GM18520 (cell line): Measurements from ENCODE around the gene LRRC45.

ENCODE experiments used
- ATAC-seq: cut with Tn5 transposase; IDR thresholded peaks from one replicate; pipeline ENCODE4 v1.9.1; 2021; ENCODE audit not compliant: unreplicated experiment

Gene LRRC45

DNA sequence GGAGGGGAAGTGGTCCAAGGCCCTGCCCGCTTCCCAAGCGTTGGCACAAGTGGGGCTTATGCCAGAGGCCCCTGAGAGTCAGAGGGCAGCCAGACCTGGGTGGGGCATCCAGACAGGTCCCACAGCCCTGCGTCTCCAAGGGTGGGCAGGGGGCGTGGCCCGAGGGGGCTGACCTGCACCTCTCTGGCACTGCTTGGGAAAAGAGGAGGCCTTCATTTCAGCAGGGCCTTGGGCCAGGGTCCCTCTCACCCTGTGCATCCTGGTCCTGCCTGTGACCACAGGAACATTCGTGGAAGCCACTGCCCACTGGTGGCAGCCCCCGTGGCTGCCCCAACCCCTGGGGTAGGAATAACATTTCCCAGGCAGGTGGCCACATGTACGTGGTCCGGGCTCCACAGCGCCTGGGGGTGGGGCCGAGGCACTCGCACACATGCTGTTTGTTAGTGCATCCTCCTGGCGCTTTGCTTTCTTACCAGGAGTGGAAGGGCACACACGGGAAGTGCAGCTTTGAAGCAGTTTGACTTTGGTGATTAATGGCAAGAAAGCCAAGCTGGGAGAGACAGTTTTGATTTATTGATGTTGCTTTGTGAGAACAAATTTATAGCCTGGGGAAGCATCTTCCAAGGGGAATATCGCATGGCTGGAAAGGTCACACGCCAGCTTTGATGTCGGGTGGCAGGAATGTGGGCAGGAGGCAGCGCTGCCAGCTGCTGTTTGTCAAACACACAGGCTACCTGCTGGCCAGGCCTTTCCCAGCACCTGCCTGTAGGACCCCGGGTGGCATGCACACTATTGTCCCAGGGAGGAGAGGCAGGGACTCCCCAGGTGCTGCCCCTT is 4.7 kb upstream of the LRRC45 start:
- ATAC-seq, result no peak

DNA sequence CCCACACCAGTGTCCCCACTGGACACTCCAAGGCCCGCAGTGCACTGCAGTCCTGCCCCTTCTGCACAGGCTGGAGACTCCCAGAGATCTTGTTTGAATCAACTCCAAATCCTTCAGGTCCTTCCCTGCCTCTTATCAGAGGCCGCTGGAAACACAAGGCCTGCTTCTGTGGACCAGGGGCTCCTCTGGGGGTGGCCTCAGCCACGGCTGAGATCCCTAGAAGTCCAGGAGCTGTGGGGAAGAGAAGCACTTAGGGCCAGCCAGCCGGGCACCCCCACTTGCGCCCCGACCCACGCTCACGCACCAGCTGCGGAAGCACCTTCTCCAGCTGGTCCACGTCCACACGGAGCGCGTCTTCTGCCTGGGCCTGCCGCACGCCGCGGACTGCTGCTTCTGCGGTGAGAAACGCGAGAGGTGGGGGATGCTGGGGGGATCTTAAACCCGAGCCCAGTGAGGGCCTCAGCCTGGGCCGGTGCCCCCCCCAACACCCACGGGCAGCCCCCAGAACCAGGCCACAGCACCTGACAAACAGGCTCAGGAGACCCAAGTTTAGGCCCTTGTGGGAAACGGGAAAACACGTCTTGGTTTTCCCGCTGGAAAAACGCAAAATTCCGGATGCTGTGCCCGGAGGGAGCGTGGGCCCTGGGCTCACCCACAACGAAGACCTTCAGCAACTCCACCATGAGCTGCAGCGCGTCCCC is 4.0 kb upstream of the LRRC45 start:
- ATAC-seq, result no peak

DNA sequence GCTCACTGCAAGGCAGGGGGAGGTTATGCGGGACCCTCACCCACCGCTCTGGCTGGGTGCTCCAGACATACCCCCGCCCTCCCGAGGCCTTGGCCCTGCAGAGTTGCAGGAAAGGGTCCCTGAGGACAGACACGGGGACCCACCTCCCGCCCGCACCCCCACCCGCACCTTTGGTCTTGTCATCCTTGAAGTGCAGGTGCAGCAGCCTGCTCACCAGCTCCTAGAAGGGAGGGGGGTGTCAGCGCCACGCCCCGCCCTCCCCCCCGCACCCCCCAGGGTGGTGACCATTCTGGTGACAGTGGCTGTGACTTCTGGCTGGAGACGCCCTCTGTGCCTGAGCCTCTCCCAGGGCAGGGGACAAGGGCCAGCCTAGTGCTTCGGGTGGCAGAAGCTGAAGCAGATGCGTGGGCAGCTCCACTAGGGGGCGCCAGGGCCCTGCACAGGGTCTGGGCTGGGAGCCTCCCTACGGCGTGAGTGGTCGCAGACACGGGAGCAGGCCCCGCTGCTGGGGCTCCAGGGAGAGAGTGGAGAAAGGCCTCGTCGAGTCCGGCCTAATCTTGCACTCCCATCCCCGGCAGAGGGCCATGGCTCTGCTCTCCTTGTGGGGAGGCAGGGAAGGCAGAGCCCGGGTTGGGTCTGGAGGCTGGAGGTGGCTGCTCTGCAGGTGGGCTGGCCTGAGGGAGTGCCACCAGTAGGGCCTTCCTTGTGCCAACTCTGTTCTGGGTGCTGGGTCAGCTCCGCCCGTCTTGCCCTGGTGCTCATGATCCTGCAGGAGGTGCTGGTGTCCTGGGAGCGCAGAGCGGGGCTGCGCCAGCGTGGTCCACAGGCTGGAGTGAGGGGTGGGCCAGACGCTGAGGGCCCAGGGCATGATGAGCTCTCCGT is 3.2 kb upstream of the LRRC45 start:
- ATAC-seq, result no peak

GRCh38 chr17:82020572-82021106 is 2.5 kb upstream of the LRRC45 start:
- no peak for ATAC-seq

GRCh38 chr17:82021107-82021899 is 1.8 kb upstream of the LRRC45 start:
- no peak for ATAC-seq

DNA sequence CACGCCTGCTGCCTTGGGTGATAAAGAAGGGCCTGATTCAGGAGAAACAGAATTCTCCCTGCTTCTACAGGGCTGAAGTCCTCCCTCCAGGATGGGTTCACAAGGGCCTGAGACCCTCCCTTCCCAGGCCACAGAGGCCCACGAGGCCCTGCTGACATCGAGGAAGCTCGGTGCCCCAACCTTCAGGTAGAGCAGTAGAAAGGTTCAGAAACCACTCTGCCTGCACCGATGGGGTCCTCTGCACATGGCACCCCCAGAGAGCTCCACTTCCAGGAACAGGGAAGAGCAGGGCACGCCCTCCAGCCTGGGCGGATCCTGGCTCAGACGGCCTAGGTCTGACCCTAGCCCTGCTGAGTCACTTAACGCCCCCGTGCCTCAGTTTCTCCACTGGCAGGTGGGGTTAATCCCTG is 1.2 kb upstream of the LRRC45 start:
- no peak for ATAC-seq

GRCh38 chr17:82022310-82022980 is 660 bp upstream of the LRRC45 start, which contains the start of gene CENPX:
CENPX (minus strand) TSS chr17:82022878; CDS start chr17:82022861, 17 bp downstream.
- ATAC-seq, result no peak

GRCh38 chr17:82023447-82024241 is 539 bp downstream of the LRRC45 start:
- ATAC-seq, result no peak

- no peak for ATAC-seq
These were observed 1.8 kb downstream of the LRRC45 start for GRCh38 chr17:82024859-82025258.

DNA sequence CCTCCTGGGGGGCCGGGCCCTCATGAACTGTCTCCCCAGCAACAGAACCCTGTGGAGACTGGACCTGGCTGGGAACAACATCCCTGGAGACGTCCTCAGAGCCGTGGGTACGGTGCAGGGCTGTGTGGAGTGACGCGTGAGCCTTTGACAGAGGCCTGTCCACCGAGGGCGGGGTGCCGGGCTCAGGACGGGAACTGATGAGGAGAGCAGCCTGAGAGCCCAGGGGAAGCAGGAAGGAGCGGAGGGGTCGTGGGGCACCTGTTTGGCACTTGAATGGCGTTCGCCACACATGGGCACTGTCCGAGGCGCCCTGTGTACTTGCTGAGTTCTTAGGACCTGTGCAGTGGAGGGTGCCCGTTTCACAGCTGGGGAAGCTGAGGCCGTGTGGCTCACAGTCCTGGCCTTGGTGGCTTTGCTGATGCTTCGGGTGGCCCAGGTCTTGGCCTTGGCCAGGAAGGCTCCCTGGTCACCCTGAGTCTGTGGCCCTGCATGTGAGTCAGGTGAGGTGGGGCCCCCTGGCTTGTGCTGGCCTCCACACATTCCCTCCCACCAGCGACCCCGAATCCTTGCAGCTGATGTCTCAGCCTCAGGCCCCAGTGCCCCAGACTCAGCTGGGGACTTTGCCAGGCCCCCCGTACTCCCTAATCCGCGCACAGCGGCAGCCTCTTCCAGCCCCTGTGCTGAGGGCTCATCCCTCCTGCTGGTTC is 2.4 kb downstream of the LRRC45 start:
- no peak for ATAC-seq

DNA sequence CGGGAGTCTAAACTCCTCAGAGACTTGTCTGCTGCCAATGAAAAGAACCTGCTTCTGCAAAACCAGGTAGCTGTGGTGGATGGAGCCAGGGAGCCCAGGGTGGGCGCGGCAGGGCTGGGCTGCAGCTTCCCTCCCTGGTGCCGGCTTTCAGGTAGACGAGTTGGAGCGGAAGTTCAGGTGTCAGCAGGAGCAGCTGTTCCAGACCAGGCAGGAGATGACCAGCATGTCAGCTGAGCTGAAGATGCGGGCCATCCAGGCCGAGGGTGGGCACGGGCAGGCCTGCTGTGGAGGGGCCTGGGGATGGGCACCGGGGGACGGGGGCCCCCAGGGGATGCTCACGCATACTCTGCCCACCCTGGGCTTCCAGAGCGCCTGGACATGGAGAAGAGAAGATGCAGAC is 5.1 kb downstream of the LRRC45 start:
- ATAC-seq, result no peak

- ATAC-seq, result no peak
These were observed 5.9 kb downstream of the LRRC45 start for GRCh38 chr17:82028966-82029365.

DNA sequence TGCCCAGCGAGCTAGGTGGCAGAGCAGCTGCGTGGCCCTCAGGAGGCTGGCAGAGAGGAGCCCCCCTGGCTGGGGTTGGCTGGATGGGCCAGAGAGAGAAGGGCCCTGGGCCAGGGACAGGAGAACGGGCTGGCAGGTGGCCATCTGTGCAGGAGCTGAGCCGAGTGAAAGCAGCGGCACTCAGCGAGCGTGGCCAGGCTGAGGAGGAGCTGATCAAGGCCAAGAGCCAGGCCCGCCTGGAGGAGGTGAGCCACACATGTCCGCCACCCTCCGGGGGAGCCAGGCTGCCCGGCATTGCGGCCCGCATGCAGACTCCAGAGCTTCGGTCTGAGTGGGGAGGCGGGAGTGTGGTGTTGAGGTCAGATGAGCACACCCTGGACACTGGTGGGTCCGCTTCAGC is 6.3 kb downstream of the LRRC45 start:
- no peak for ATAC-seq

- ATAC-seq, result no peak
These were observed 6.9 kb downstream of the LRRC45 start for GRCh38 chr17:82029990-82030469.

DNA sequence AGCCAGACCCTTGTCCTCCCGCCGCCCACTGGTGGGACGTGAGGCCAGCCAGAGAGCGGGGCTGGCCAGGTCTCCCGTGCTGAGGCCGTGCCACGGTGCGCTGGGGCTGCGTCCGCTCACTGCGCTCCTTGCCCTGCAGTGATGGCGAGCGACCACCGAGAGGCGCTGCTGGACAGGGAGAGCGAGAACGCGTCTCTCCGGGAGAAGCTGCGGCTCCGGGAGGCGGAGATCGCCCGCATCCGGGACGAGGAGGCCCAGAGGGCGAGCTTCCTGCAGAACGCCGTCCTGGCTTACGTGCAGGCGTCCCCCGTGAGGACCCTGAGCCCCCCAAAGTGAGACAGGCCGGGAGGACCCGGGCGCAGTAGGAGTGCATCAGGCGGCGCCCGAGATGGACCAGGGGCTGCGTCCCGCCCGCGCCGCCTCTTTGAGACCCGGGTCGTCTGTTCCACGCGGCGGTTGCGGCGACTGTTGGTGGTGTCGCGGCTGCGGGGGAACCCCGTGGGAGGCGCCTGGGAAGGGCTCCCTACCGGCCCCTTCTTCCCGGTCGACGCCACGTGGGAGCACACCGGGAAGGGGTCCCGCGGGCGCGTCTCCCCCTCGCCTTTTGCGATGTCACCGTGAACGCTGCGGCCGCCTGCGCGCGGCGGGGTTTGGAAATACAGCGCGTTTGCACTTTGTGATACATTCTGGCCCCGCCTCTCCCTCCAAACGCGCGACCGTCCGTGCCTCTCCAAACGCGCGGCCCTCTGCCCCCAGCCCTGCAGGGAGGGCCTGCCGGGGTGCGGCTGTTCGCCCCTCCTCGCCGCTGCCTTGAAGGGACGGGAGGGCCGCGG is 7.6 kb downstream of the LRRC45 start:
- no peak for ATAC-seq

DNA sequence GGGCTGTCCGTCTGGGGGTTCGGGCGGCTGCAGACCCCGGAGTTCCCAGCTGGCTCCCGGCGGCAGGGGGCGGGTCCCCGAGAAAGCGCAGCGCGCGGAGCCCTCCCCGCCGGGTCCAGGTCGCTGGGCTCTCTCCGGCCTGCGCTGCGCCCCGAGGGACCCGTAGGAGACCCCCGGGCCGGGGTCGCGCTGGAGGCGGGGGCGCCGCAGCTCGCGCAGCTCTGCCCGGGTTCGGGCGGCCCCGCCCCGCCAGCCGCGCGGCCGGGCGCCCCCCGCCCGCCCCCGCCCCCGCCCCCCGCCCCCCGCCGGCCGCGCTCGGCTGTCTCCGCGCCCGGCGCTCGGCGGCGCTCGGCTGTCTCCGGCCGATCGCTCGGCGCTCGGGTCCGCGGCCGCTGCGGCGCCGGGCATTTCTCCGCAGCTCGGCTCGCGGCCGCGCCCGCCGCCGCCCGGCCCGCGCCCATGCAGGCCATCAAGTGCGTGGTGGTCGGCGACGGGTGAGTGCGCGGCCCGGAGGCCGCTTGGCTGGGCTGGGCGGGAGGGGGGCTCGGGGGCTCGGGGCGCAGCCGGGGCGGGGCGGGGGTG is 8.3 kb downstream of the LRRC45 start, which contains the start of gene RAC3:
RAC3 (plus strand) TSS at position 376 of the 582 bp plus-strand sequence; CDS start at position 460, 84 bp downstream.
- no peak for ATAC-seq
